SU-DHL-6 (cell line): ENCODE data around the gene RBMS3.

Experiments used
- H2AFZ ChIP-seq: fragments of 200-600 bp; sonication (generic); 2 replicates; pipeline ENCODE4 v1.6.1; 2014; ENCODE audit warnings: low read depth, mild to moderate bottlenecking, moderate library complexity, mixed read lengths, antibody characterized with exemption, low read length; ENCODE audit not compliant: severe bottlenecking
- H3F3A ChIP-seq: fragments of 200-600 bp; shearing (Covaris generic); 2 replicates; pipeline ENCODE4 v1.6.0; 2016; ENCODE audit warnings: antibody characterized with exemption, mild to moderate bottlenecking; ENCODE audit not compliant: insufficient read depth
- H3K27ac ChIP-seq: fragments of 200-600 bp; sonication (generic); 2 replicates; pipeline ENCODE4 v1.5.1; 2016; ENCODE audit warnings: low read depth, mild to moderate bottlenecking, low read length, moderate library complexity, mixed read lengths
- H3K27me3 ChIP-seq: fragments of 200-600 bp; sonication (generic), shearing (Covaris generic); 2 replicates; pipeline ENCODE4 v1.6.0; 2014; ENCODE audit warnings: mild to moderate bottlenecking, low read length
- H3K36me3 ChIP-seq: fragments of 200-600 bp; sonication (generic); 2 replicates; pipeline ENCODE4 v1.6.1; 2014; ENCODE audit warnings: mild to moderate bottlenecking, low read length, mixed read lengths
- H3K4me2 ChIP-seq: fragments of 300-600, 200-600 bp; shearing (Covaris generic), sonication (generic); 2 replicates; pipeline ENCODE4 v1.6.0; 2014; ENCODE audit warnings: low read length, low read depth, mild to moderate bottlenecking; ENCODE audit not compliant: poor library complexity, severe bottlenecking
- H3K4me3 ChIP-seq: fragments of 200-600 bp; sonication (generic); 2 replicates; pipeline ENCODE4 v1.5.1; 2014; ENCODE audit warnings: antibody characterized with exemption, low read length, mild to moderate bottlenecking, mixed read lengths; ENCODE audit not compliant: insufficient read depth, poor library complexity, severe bottlenecking
- H3K79me2 ChIP-seq: fragments of 200-600 bp; sonication (generic); 2 replicates; pipeline ENCODE4 v1.6.1; 2014; ENCODE audit warnings: mild to moderate bottlenecking, low read length, moderate library complexity; ENCODE audit not compliant: insufficient read depth
- H3K9ac ChIP-seq: fragments of 200-600 bp; sonication (generic); 2 replicates; pipeline ENCODE4 v1.7.0; 2014; ENCODE audit warnings: mild to moderate bottlenecking, low read length
- H3K9me2 ChIP-seq: fragments of 200-600 bp; sonication (generic); replicated peaks from 2 replicates; pipeline ENCODE4 v1.6.1; 2014; ENCODE audit warnings: low read length; ENCODE audit not compliant: insufficient read depth
- H3K9me3 ChIP-seq: fragments of 200-600 bp; sonication (generic); 2 replicates; pipeline ENCODE4 v1.6.1; 2014; ENCODE audit warnings: low read length, mixed read lengths; ENCODE audit not compliant: insufficient read depth
- H4K20me1 ChIP-seq: fragments of 200-600 bp; sonication (generic); 2 replicates; pipeline ENCODE4 v1.6.1; 2014; ENCODE audit warnings: low read depth, mild to moderate bottlenecking, antibody characterized with exemption, low read length, moderate library complexity, mixed read lengths
- EZH2phosphoT487 ChIP-seq: fragments of 200-600 bp; sonication (generic), shearing (Covaris generic); conservative IDR thresholded peaks from 2 replicates; pipeline ENCODE4 v1.6.1; 2018; ENCODE audit warnings: mild to moderate bottlenecking, antibody characterized with exemption, low read length, moderate library complexity, mixed read lengths
- TF ChIP-seq, protein P1 (sequence below): fragments of 200-600 bp; sonication (generic); IDR thresholded peaks from one replicate; pipeline ENCODE4 v1.5.1; 2017; ENCODE audit warnings: antibody characterized with exemption, mild to moderate bottlenecking, low read length, moderate library complexity; ENCODE audit not compliant: insufficient read depth, poor library complexity, severe bottlenecking

Gene RBMS3

DNA sequence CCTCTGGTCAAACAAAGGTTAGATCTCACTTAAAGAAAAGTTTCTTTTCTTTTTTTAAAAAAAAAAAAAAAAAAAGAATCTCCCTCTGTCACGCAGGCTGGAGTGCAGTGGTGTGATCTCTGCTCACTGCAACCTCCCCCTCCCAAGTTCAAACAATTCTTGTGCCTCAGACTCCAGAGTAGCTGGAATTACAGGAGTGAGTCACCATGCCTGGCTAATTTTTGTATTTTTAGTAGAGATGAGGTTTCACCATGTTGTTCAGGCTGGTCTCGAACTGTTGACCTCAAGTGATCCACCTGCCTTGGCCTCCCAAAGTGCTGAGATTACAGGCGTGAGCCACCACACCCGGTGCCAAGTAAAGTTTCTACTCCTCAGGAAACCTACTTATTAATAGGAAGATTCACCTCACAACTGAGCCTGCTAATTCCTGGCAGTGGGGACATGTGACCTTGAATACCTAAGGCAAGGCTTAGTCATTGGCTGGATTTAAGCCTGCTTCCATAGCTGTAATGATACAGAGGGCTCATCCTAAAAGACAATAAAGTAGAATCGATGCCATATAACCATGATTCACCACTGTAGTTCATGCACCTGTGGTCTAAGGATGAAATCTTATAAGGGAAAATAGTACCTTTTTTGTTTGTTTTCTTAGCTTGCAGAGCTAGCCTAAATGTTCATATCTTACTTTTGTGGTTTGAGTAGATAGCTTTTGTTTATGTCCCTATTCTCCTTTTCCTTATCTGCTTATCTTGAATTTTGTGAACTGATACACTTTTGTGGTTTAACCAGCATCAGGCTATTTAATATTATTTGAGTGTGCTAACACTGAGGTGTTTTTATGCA is 24.8 kb upstream of the RBMS3 start:
- H4K20me1 ChIP-seq: no peaks in the 10 kb centered on the region

DNA sequence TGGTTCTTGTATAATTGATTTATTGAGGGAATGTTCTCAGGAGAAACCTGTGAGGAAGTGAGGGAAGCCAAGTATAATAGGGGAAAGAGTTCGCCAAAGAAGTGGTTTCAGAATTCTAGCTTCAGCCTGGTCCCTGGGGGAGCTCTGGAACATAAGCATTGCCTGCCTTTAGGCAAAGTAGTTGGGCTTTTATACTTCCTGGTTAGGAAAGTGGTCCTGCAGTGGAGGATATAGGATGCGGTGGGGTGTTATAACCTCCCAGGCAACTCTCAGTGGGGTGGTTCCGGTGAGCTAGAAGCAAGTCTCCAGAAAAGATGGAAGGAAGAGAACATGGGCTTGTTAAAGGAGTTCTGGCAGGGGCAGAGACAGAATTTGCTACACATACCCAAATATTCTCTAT is 22.7 kb upstream of the RBMS3 start:
- Histone ChIP-seq H3K4me3 (no peak overlapping the region), H2AFZ (no peak overlapping the region)
- TF ChIP-seq, protein P1, sequence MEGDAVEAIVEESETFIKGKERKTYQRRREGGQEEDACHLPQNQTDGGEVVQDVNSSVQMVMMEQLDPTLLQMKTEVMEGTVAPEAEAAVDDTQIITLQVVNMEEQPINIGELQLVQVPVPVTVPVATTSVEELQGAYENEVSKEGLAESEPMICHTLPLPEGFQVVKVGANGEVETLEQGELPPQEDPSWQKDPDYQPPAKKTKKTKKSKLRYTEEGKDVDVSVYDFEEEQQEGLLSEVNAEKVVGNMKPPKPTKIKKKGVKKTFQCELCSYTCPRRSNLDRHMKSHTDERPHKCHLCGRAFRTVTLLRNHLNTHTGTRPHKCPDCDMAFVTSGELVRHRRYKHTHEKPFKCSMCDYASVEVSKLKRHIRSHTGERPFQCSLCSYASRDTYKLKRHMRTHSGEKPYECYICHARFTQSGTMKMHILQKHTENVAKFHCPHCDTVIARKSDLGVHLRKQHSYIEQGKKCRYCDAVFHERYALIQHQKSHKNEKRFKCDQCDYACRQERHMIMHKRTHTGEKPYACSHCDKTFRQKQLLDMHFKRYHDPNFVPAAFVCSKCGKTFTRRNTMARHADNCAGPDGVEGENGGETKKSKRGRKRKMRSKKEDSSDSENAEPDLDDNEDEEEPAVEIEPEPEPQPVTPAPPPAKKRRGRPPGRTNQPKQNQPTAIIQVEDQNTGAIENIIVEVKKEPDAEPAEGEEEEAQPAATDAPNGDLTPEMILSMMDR: no peak
- no peak for TF ChIP-seq EZH2phosphoT487

More for the DNA sequence above, 24.8 kb upstream of the RBMS3 start:
- Histone ChIP-seq H2AFZ (no peak overlapping the region), H3K9me2 (no peaks in the 10 kb centered on the region), H3K79me2 (no peaks in the 10 kb centered on the region), H3K4me2 (no peak overlapping the region), H3K27ac (no peak overlapping the region), H3F3A (no peaks in the 10 kb centered on the region), H3K9ac (no peak overlapping the region), H3K9me3 (no peaks in the 10 kb centered on the region), H3K4me3 (no peak overlapping the region), H3K36me3 (no peaks in the 10 kb centered on the region), H3K27me3 (no peaks in the 10 kb centered on the region)
- TF ChIP-seq, protein P1: no peak
- no peak for TF ChIP-seq EZH2phosphoT487

DNA sequence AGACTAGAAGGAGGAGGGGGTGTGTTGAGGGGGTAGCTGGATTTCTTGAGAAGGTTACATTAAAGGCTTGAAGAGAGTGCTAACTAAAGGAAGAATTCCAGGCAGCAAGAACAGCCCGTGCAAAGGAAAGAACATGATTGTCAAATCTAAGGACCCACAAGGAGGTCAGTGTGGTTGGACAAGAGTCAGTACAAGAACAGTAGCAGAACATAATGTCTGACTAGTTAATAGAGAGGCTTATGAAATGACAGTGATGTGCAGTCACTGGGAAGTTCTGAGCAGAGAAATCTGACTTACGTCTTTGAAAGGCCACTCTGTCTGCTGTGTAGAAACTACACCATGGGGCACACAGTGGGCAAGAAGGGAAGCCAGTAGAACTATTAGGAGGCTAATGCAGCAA is 19.8 kb upstream of the RBMS3 start:
- H3K79me2 ChIP-seq: no peaks in the 10 kb centered on the region
- H2AFZ ChIP-seq: no peak overlapping the region
- H3K36me3 ChIP-seq: no peaks in the 10 kb centered on the region
- TF ChIP-seq, protein P1: no peak
- no peak overlapping the region for H3K4me2 ChIP-seq
- H4K20me1 ChIP-seq: no peaks in the 10 kb centered on the region
- no peaks in the 10 kb centered on the region for H3K9me3 ChIP-seq
- H3K27me3 ChIP-seq: no peaks in the 10 kb centered on the region
- no peaks in the 10 kb centered on the region for H3F3A ChIP-seq
- no peaks in the 10 kb centered on the region for H3K9me2 ChIP-seq
- no peak overlapping the region for H3K4me3 ChIP-seq
- H3K9ac ChIP-seq: no peak overlapping the region
- H3K27ac ChIP-seq: no peak overlapping the region

More for the DNA sequence above, 22.7 kb upstream of the RBMS3 start:
- Histone ChIP-seq H3K36me3 (no peaks in the 10 kb centered on the region), H3K9me3 (no peaks in the 10 kb centered on the region), H3K27ac (no peak overlapping the region), H3K4me2 (no peak overlapping the region), H3K9ac (no peak overlapping the region), H3K79me2 (no peaks in the 10 kb centered on the region), H4K20me1 (no peaks in the 10 kb centered on the region), H3F3A (no peaks in the 10 kb centered on the region), H3K27me3 (no peaks in the 10 kb centered on the region), H3K9me2 (no peaks in the 10 kb centered on the region)
